Activated CD4-positive, alpha-beta T cell treated with anti-CD3 and anti-CD28 coated beads, Interleukin-2, amount 10 ng/mL, durations not matched to agents 24 days and 14 days (primary cell): ENCODE results near the gene KLK13. TPM values are rescaled to one million over a fixed set of nuclear protein-coding genes. Genes with fewer than 3 reads are reported as not detected.

ENCODE experiments used
- DNase-seq: peaks from one replicate; pipeline ENCODE4 v3.0.0; 2022
- H3K27ac Mint-ChIP-seq: one replicate; pipeline ENCODE4 v1.8.0; 2022; ENCODE audit warnings: mild to moderate bottlenecking, mixed read lengths
- H3K27me3 Mint-ChIP-seq: one replicate; pipeline ENCODE4 v1.8.0; 2022; ENCODE audit warnings: mixed read lengths
- H3K36me3 Mint-ChIP-seq: one replicate; pipeline ENCODE4 v1.8.0; 2022; ENCODE audit warnings: low read depth, mild to moderate bottlenecking, mixed read lengths
- H3K4me1 Mint-ChIP-seq: one replicate; pipeline ENCODE4 v1.8.0; 2021; ENCODE audit warnings: mixed read lengths
- H3K4me3 Mint-ChIP-seq: one replicate; pipeline ENCODE4 v1.8.0; 2022; ENCODE audit warnings: mild to moderate bottlenecking, moderate library complexity, mixed read lengths
- H3K9me3 Mint-ChIP-seq: one replicate; pipeline ENCODE4 v1.8.0; 2021; ENCODE audit warnings: mixed read lengths
- intact Hi-C: fragments of 100-400 bp; cut with micrococcal nuclease; formaldehyde crosslinking; loops from one replicate; pipeline ENCODE4 v1.15.1; 2023
- total RNA-seq: library from RNA; stranded (reverse); gene quantifications from 2 replicates; pipeline ENCODE4 v1.2.3, GENCODE V29; 2022

KLK13 gene
- total RNA-seq, 1 donor from 2014 or later = not detected

DNA sequence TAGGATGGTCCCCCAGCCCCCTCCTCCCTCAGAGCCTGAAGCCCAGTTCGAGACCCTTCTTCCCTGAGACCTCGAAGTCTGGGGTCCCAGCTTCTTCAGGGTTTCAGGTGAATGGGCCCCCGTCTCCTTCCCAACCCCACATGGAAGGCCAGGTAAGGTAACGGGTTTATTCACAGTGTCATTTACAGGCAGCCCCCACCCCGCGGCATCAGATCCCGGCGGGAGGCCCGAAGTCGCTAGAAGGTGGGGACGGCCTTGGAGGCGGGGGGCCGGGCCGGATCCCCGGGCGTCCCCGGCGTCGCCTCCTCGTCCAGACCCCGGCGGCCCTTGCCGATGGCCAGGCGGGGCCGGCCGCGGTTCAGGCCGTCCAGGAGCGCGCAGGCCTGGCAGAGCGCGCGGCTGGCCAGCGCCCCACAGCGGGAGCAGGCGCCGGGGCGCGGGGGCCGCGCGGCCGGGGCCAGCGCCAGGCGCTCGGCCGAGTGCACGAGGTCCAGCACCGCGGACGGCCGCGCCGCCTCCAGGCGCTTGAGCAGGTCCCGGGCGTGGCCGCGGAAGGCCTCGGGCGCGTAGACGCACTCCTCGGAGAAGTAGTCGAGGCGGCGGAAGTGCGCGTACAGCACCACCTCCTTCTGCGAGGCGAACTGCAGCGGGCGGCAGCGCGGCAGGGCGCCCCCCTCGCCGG, 33.6 kb upstream of the KLK13 start:
- H3K27me3 Mint-ChIP-seq = no peaks in the 10 kb centered on the region
- peak; percentile 77 for DNase-seq
- H3K27ac Mint-ChIP-seq = no peak overlapping the region
- peaks cover 37% of the 10 kb centered on the region for H3K36me3 Mint-ChIP-seq
- no peaks in the 10 kb centered on the region for H3K9me3 Mint-ChIP-seq
- intact Hi-C loops = loop anchor here (5.0 kb wide), 1 partner anchor 171 kb away; no protein-coding TSS in a partner anchor
- H3K4me3 Mint-ChIP-seq = peak overlapping the region; percentile 12
- H3K4me1 Mint-ChIP-seq = peaks cover 24% of the 10 kb centered on the region

DNA sequence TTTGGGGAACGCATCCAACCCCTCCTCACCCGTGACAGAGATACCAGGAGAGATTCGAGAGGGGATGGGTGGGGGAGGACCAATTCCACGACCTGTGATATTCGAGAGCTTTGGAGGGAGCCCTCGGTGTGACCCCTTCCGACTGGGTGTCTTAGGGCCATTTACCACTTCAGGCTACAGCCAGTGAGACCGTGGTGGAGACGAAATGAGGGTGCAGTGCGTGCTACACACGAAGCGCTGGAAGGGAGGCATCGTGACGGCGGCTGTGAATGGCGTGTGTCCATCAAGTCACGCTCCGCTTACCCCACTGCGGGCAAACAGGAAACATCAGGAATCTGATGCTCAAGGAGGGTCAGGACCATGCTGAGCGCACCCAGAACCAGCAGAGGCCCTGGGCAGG, 32.9 kb upstream of the KLK13 start:
- no peak for DNase-seq
- Mint-ChIP-seq H3K27ac (no peak overlapping the region), H3K4me3 (peak overlapping the region; percentile 12), H3K36me3 (peaks cover 31% of the 10 kb centered on the region), H3K9me3 (no peaks in the 10 kb centered on the region), H3K27me3 (no peaks in the 10 kb centered on the region), H3K4me1 (peaks cover 24% of the 10 kb centered on the region)
- intact Hi-C loops = loop anchor here (5.0 kb wide), 1 partner anchor 170 kb away; no protein-coding TSS in a partner anchor

DNA sequence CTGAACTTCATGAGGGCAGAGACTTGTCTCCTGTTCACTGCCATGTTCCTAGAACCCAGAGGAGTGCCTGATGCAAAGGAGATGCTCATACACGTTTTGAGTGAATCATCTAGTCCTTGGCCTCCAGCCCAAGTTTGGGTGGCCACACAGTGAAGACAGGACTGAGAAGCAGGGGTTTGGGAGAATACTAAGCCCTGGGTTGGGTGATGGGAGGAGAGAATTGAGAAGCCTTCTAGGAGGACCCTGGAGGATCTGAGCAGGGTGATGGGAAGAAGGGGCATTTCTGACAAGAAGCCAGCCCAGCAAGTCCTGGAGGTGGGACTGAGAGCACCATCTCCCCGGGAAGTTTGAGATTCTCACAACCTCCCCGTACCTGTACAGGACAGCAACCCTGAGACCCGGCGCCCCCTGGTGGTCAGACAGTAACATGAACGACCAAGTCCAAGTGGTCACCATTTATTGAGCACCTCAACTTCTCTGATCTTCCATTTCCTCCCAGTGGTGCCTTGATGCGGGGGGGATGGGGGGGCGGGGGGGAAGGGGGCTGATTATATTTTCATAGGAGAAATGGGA, 32.4 kb upstream of the KLK13 start:
- no peak overlapping the region for H3K27ac Mint-ChIP-seq
- intact Hi-C loops = loop anchor here (5.0 kb wide), 1 partner anchor 170 kb away; no protein-coding TSS in a partner anchor
- peak; percentile 87 for DNase-seq
- no peaks in the 10 kb centered on the region for H3K27me3 Mint-ChIP-seq
- H3K4me3 Mint-ChIP-seq = no peak overlapping the region
- peaks cover 26% of the 10 kb centered on the region for H3K36me3 Mint-ChIP-seq
- H3K9me3 Mint-ChIP-seq = no peaks in the 10 kb centered on the region
- peaks cover 20% of the 10 kb centered on the region for H3K4me1 Mint-ChIP-seq

GRCh38 chr19:51096473-51097165, 31.7 kb upstream of the KLK13 start:
- Mint-ChIP-seq H3K36me3 (peaks cover 21% of the 10 kb centered on the region), H3K4me3 (no peak overlapping the region), H3K9me3 (no peaks in the 10 kb centered on the region), H3K4me1 (peaks cover 18% of the 10 kb centered on the region), H3K27ac (no peak overlapping the region), H3K27me3 (no peaks in the 10 kb centered on the region)
- no peak for DNase-seq
- intact Hi-C loops = loop anchor here (5.0 kb wide), 1 partner anchor 169 kb away; no protein-coding TSS in a partner anchor

DNA sequence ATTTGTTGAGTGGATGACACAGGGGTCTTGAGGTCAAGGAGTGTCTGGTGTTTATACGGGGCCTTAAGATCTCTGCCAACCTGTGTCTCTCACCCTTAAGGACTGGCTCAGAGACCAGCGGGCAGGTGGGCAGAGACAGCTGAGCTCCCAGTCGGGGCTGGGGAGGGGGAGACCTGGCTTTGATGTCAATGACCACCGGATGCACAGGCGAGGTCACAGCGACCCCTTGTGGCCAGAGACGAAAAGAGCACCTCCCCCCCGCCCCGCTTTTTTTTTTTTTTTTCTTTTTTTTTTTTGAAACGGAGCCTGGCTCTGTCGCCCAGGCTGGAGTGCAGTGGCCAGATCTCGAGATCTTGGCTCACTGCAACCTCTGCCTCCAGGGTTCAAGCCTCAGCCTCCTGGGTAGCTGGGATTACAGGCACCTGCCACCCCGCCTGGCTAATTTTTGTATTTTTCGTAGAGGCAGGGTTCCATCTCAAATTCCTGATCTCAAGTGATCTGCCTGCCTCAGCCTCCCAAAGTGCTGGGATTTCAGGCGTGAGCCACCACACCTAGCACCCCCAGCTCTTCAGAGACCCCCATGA, 29.9 kb upstream of the KLK13 start:
- no peaks in the 10 kb centered on the region for H3K27me3 Mint-ChIP-seq
- peak; percentile 76 for DNase-seq
- intact Hi-C loops = loop anchor here (5.0 kb wide), 2 partner anchors 72 to 167 kb away; no protein-coding TSS in a partner anchor
- peaks cover 19% of the 10 kb centered on the region for H3K36me3 Mint-ChIP-seq
- H3K9me3 Mint-ChIP-seq = no peaks in the 10 kb centered on the region
- no peak overlapping the region for H3K4me3 Mint-ChIP-seq
- peaks cover 14% of the 10 kb centered on the region for H3K4me1 Mint-ChIP-seq
- no peak overlapping the region for H3K27ac Mint-ChIP-seq

GRCh38 chr19:51093510-51094345, 28.8 kb upstream of the KLK13 start:
- Mint-ChIP-seq H3K4me1 (peaks cover 9% of the 10 kb centered on the region), H3K36me3 (peaks cover 16% of the 10 kb centered on the region), H3K27me3 (no peaks in the 10 kb centered on the region), H3K4me3 (no peak overlapping the region), H3K9me3 (no peaks in the 10 kb centered on the region), H3K27ac (no peak overlapping the region)
- no peak for DNase-seq
- intact Hi-C loops = loop anchor here (5.0 kb wide), 1 partner anchor 71 kb away; no protein-coding TSS in a partner anchor

GRCh38 chr19:51093101-51093500, 28.2 kb upstream of the KLK13 start:
- intact Hi-C loops = loop anchor here (5.0 kb wide), 1 partner anchor 71 kb away; no protein-coding TSS in a partner anchor
- H3K27me3 Mint-ChIP-seq = no peaks in the 10 kb centered on the region
- no peaks in the 10 kb centered on the region for H3K9me3 Mint-ChIP-seq
- no peak overlapping the region for H3K27ac Mint-ChIP-seq
- no peak overlapping the region for H3K4me3 Mint-ChIP-seq
- H3K4me1 Mint-ChIP-seq = peaks cover 9% of the 10 kb centered on the region
- DNase-seq = no peak
- H3K36me3 Mint-ChIP-seq = peaks cover 16% of the 10 kb centered on the region

DNA sequence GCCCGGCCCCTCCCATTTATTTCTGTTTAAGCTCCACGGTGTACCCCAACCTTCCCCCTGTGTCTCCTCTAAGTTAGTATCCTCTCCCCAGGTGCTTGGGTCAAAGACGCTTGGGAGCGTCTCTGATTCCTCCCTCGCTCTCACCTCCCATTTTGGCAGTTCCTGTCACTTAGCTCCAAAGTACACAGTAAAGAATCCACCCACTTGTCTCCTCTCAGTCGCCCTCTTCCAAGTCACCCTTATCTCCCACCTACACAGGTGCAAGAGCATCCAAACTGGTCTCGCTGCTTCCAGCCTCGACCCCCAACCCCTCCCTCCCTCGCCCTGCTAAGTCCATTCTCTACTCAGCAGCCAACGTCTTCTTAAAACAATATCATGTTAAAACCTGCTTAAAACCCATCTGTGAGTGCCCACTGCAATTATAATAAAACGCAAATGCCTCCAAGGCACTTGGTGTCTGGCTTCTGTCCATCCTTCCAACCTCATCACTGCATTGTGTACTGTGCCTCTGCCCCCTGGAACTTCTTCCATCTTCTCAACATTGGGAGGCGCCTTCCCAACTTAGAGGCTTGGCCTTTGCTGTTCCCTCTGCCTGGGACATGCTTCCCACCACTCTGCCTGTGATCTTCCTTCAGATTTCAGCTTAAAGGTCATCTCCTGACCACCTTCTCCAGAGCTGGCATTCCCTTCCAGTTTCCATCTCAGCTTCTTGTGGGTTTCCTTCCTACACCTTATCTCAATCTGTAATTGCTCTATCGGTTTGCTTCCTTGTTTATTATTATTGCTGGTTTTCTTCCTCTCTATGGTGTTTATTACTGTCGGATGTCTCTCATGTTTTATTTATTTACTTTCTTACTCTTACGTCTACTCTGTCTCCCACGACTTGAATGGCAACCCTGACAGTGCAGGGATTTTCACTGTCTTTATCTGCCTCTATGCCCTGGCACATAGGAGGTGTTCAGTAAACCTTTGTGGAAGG, 27.3 kb upstream of the KLK13 start:
- DNase-seq = no peak
- no peak overlapping the region for H3K4me3 Mint-ChIP-seq
- H3K4me1 Mint-ChIP-seq = peaks cover 7% of the 10 kb centered on the region
- H3K27ac Mint-ChIP-seq = no peak overlapping the region
- H3K27me3 Mint-ChIP-seq = no peaks in the 10 kb centered on the region
- peaks cover 10% of the 10 kb centered on the region for H3K36me3 Mint-ChIP-seq
- no peaks in the 10 kb centered on the region for H3K9me3 Mint-ChIP-seq
- intact Hi-C loops = loop anchor here (5.0 kb wide), 1 partner anchor 70 kb away; no protein-coding TSS in a partner anchor

- no peak overlapping the region for H3K4me3 Mint-ChIP-seq
- DNase-seq = no peak
- no peaks in the 10 kb centered on the region for H3K27me3 Mint-ChIP-seq
- H3K27ac Mint-ChIP-seq = no peak overlapping the region
- H3K4me1 Mint-ChIP-seq = no peaks in the 10 kb centered on the region
- H3K36me3 Mint-ChIP-seq = peaks cover 2% of the 10 kb centered on the region
- no peaks in the 10 kb centered on the region for H3K9me3 Mint-ChIP-seq
- intact Hi-C loops = loop anchor here (5.0 kb wide), 1 partner anchor 69 kb away; no protein-coding TSS in a partner anchor
Measured at GRCh38 chr19:51091126-51091525, 26.2 kb upstream of the KLK13 start.

GRCh38 chr19:51090471-51090870, 25.6 kb upstream of the KLK13 start:
- Mint-ChIP-seq H3K9me3 (no peaks in the 10 kb centered on the region), H3K36me3 (no peaks in the 10 kb centered on the region), H3K4me1 (no peaks in the 10 kb centered on the region), H3K4me3 (no peak overlapping the region), H3K27ac (no peak overlapping the region), H3K27me3 (no peaks in the 10 kb centered on the region)
- intact Hi-C loops = loop anchor here (5.0 kb wide), 1 partner anchor 68 kb away; no protein-coding TSS in a partner anchor
- no peak for DNase-seq

DNA sequence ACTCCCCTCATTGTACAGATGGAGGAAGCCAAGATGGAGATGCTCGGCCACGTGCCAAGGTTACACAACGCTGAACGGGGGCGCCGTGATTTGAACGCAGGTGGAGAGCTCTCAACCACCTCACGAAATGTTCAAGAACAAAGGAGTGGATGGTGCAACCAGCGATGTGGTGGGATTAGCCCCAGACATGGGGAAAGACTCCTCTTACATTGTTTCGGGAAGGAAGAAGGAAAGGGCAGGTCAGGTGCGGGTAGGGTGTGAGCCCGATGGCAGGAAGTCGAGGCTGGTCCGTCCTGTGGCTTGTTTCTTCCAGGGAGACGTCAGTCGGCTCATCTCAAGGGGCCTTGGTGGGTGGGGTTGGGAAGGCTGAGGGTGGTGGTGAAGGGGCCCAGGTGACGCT, 24.9 kb upstream of the KLK13 start:
- Mint-ChIP-seq H3K27me3 (no peaks in the 10 kb centered on the region), H3K4me1 (no peaks in the 10 kb centered on the region)
- intact Hi-C loops = loop anchor here (5.0 kb wide), 1 partner anchor 67 kb away; no protein-coding TSS in a partner anchor

GRCh38 chr19:51086153-51086850, 21.4 kb upstream of the KLK13 start:
- H3K4me1 Mint-ChIP-seq = no peaks in the 10 kb centered on the region
- no peak overlapping the region for H3K4me3 Mint-ChIP-seq
- intact Hi-C loops = no loop called here
- H3K27me3 Mint-ChIP-seq = no peaks in the 10 kb centered on the region
- H3K36me3 Mint-ChIP-seq = no peaks in the 10 kb centered on the region
- H3K27ac Mint-ChIP-seq = no peak overlapping the region
- no peaks in the 10 kb centered on the region for H3K9me3 Mint-ChIP-seq
- no peak for DNase-seq

More for the DNA sequence above, 24.9 kb upstream of the KLK13 start:
- Mint-ChIP-seq H3K4me3 (no peak overlapping the region), H3K36me3 (no peaks in the 10 kb centered on the region), H3K27ac (no peak overlapping the region), H3K9me3 (no peaks in the 10 kb centered on the region)
- no peak for DNase-seq
